Endodermal cell (in vitro differentiated cells): ENCODE data around the gene GCN1. TPM values are rescaled to one million over a fixed set of nuclear protein-coding genes. Genes with fewer than 3 reads are reported as not detected.

Experiments
- DNase-seq: peaks from one replicate; pipeline ENCODE4 v3.0.0-alpha.2; 2017
- H3K27ac ChIP-seq: 2 replicates; pipeline ENCODE4 v1.5.1; 2013; ENCODE audit warnings: mild to moderate bottlenecking, low read depth, low read length, moderate library complexity
- H3K27me3 ChIP-seq: 2 replicates; pipeline ENCODE4 v1.6.1; 2013; ENCODE audit warnings: mild to moderate bottlenecking, low read length, moderate library complexity; ENCODE audit not compliant: insufficient read depth, control insufficient read depth, poor library complexity, severe bottlenecking
- H3K36me3 ChIP-seq: 2 replicates; pipeline ENCODE4 v1.7.0; 2013; ENCODE audit warnings: mild to moderate bottlenecking, low read length, moderate library complexity; ENCODE audit not compliant: control insufficient read depth, insufficient read depth
- H3K4me1 ChIP-seq: one replicate; pipeline ENCODE4 v1.7.0; 2013; ENCODE audit warnings: low read length; ENCODE audit not compliant: control insufficient read depth, insufficient read depth
- H3K4me3 ChIP-seq: 2 replicates; pipeline ENCODE4 v1.5.1; 2013; ENCODE audit warnings: mild to moderate bottlenecking, low read length, moderate library complexity
- H3K9ac ChIP-seq: 2 replicates; pipeline ENCODE4 v1.6.1; 2013; ENCODE audit warnings: mild to moderate bottlenecking, low read length, moderate library complexity; ENCODE audit not compliant: poor library complexity, severe bottlenecking; ENCODE audit errors: extremely low read depth
- H3K9me3 ChIP-seq: 2 replicates; pipeline ENCODE4 v1.6.1; 2013; ENCODE audit warnings: mild to moderate bottlenecking, low read length, moderate library complexity; ENCODE audit not compliant: control insufficient read depth
- H3K27ac Mint-ChIP-seq: 2 replicates; pipeline ENCODE4 v1.8.0; 2020; ENCODE audit warnings: mixed read lengths
- H3K27me3 Mint-ChIP-seq: 2 replicates; pipeline ENCODE4 v1.8.0; 2021; ENCODE audit warnings: mild to moderate bottlenecking, mixed read lengths; ENCODE audit not compliant: insufficient read depth
- H3K36me3 Mint-ChIP-seq: 2 replicates; pipeline ENCODE4 v1.8.0; 2020; ENCODE audit warnings: low read depth, mixed read lengths
- H3K4me1 Mint-ChIP-seq: 2 replicates; pipeline ENCODE4 v1.8.0; 2020; ENCODE audit warnings: mixed read lengths
- H3K4me3 Mint-ChIP-seq: 2 replicates; pipeline ENCODE4 v1.8.0; 2020; ENCODE audit warnings: mild to moderate bottlenecking, moderate library complexity, mixed read lengths
- H3K9me3 Mint-ChIP-seq: 2 replicates; pipeline ENCODE4 v1.8.0; 2020; ENCODE audit warnings: mild to moderate bottlenecking, mixed read lengths
- CTCF ChIP-seq: fragments of 200-600 bp; sonication (generic); conservative IDR thresholded peaks from 2 replicates; pipeline ENCODE4 v1.5.0; 2021; ENCODE audit warnings: antibody characterized with exemption, mild to moderate bottlenecking
- whole genome bisulfite sequencing, 2 experiments: methylation state at CpG; one replicate each; pipeline versions ENCODE4 v1.1.5 to v1.1.7; 2013; ENCODE audit warnings: missing lambda C conversion rate in 2 of 2, mixed read lengths in 1 of 2; ENCODE audit not compliant: insufficient coverage in 1 of 2, insufficient read length in 1 of 2; 5-methylcytosine and 5-hydroxymethylcytosine counted together
- total RNA-seq, 2 donors: library from RNA; stranded (reverse); fragmentation: NEBNext Ultra II Directional in 1 of 2; extraction: Animal tissue kit (Norgen Biotek cat#: 25700) in 1 of 2; gene quantifications; 2 replicates in 1 of 2; 3 replicates in 1 of 2; pipeline ENCODE4 v1.2.1, GENCODE V29; 2021

Gene GCN1
- total RNA-seq, 2 donors from 2014 or later: 133 to 143 TPM

DNA sequence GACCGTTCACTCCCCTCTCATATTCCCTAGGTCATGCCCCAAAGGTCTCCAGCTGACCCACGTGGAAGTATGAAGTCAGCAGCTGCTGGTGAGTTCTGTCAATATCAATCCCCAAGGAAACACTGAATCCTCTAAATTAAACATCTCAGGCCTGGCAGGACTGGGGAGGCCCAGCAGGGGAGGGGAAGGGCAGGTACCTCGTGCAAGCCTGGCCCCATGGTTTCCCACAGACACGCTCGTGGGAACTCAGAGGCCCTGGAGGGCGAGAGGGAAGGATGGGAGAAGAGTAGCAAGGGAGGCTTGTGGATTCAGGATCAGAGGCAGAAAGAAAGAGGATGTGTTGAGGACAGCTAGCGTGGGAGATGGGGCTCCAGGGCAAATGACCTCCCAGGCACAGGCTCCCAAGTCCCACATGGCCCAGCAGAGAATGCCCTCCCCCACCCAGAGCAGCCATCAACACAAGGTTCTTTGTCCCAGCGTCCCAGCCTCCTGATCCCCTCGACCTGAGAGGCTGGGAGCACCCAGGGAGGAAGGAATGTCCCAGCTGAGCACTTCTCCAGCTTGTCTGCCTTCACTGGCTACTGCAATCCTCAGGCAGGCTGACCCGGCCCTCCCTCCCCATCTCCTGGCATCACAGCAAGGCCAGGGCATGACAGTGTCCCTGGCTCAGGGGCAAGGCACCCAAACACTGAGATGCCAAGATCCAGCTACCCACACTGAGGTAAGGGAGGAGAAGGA, 26.5 kb upstream of the GCN1 start:
- Histone ChIP-seq H3K4me1 (peaks cover 15% of the 10 kb centered on the region), H3K27ac (peak overlapping the region; percentile 62), H3K36me3 (peaks cover 60% of the 10 kb centered on the region), H3K27me3 (no peaks in the 10 kb centered on the region), H3K4me3 (no peak overlapping the region), H3K9me3 (no peaks in the 10 kb centered on the region), H3K9ac (no peak overlapping the region)
- no peaks in the 10 kb centered on the region for H3K27me3 Mint-ChIP-seq
- no peak for TF ChIP-seq CTCF
- H3K4me3 Mint-ChIP-seq: no peak overlapping the region
- DNase-seq: no peak
- H3K9me3 Mint-ChIP-seq: no peaks in the 10 kb centered on the region
- peaks cover 13% of the 10 kb centered on the region for H3K4me1 Mint-ChIP-seq
- WGBS, 2 experiments: 80 to 87% methylated on average over 1 to 10 of the region's 10 CpGs
- H3K36me3 Mint-ChIP-seq: peaks cover 53% of the 10 kb centered on the region
- peak overlapping the region; percentile 77 for H3K27ac Mint-ChIP-seq

GRCh38 chr12:120218680-120219606, 24.4 kb upstream of the GCN1 start:
- H3K4me1 ChIP-seq: no peaks in the 10 kb centered on the region
- H3K27ac Mint-ChIP-seq: no peak overlapping the region
- peaks cover 56% of the 10 kb centered on the region for H3K36me3 Mint-ChIP-seq
- H3K27me3 ChIP-seq: no peaks in the 10 kb centered on the region
- no peak for DNase-seq
- H3K36me3 ChIP-seq: peaks cover 55% of the 10 kb centered on the region
- no peaks in the 10 kb centered on the region for H3K4me1 Mint-ChIP-seq
- no peaks in the 10 kb centered on the region for H3K27me3 Mint-ChIP-seq
- H3K9me3 Mint-ChIP-seq: no peaks in the 10 kb centered on the region
- H3K9ac ChIP-seq: no peak overlapping the region
- WGBS, 2 experiments: 94 to 96% methylated on average over 16 to 19 of the region's 19 CpGs
- no peak for TF ChIP-seq CTCF
- no peak overlapping the region for H3K27ac ChIP-seq
- H3K4me3 Mint-ChIP-seq: no peak overlapping the region
- no peak overlapping the region for H3K4me3 ChIP-seq
- H3K9me3 ChIP-seq: no peaks in the 10 kb centered on the region

GRCh38 chr12:120216742-120217605, 22.5 kb upstream of the GCN1 start:
- no peak overlapping the region for H3K4me3 Mint-ChIP-seq
- no peak overlapping the region for H3K9ac ChIP-seq
- H3K36me3 ChIP-seq: peaks cover 50% of the 10 kb centered on the region
- H3K4me3 ChIP-seq: no peak overlapping the region
- H3K9me3 ChIP-seq: no peaks in the 10 kb centered on the region
- 88 to 92% methylated on average over 9 to 31 of the region's 32 CpGs for WGBS, 2 experiments
- no peaks in the 10 kb centered on the region for H3K27me3 Mint-ChIP-seq
- no peak for DNase-seq
- no peak overlapping the region for H3K27ac ChIP-seq
- H3K9me3 Mint-ChIP-seq: no peaks in the 10 kb centered on the region
- no peaks in the 10 kb centered on the region for H3K4me1 ChIP-seq
- TF ChIP-seq CTCF: no peak
- H3K27ac Mint-ChIP-seq: no peak overlapping the region
- no peaks in the 10 kb centered on the region for H3K27me3 ChIP-seq
- H3K4me1 Mint-ChIP-seq: no peaks in the 10 kb centered on the region
- H3K36me3 Mint-ChIP-seq: peaks cover 53% of the 10 kb centered on the region
